ENCODE data around the gene CUX1. TPM values are rescaled to one million over a fixed set of nuclear protein-coding genes. Genes with fewer than 3 reads are reported as not detected.
A peak's percentile ranks its signal among the peaks of the same experiment; 100 is the strongest.

CUX1 gene
- total and polyA plus RNA-seq, 10 of the 15 experiments (the other 5 are each of a cell fraction or from before 2014, with no cell fraction given), result 6.1 to 48.6 (median 25.9) TPM

DNA sequence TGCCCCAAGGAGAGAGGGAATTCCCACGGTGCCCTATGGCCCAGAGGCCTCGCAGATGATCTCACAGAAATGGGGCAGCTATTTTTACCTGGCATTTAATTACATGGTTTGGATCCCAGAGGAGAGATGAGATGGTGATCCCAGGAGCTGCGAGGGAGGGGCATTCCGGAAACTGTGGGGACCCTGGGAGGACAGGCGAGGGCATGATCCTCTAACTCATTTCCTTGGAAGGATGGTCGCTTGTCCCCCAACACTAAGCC is 478.7 kb downstream of the CUX1 start:
- no TSS peak for BruUV-seq (replicated peaks)
- Histone ChIP-seq H3K36me3 (ENCODE audit: control insufficient read depth in 2 of 2, insufficient read depth in 2 of 2, low read length in 1 of 2) (peaks cover 1 to 5% of the 10 kb centered on the region in 2 experiments), H3K4me3 (no peak overlapping the region), H3K9ac (ENCODE audit: control insufficient read depth, insufficient read depth, low read length) (peak overlapping the region; percentile 22; the same call in 1 of the 2 replicates), H3K4me1 (ENCODE audit: control insufficient read depth, insufficient read depth, low read length) (peaks cover 61% of the 10 kb centered on the region), H3K79me2 (ENCODE audit: control insufficient read depth, insufficient read depth, low read length) (peaks cover 67% of the 10 kb centered on the region), H3K9me3 (replicated peaks; ENCODE audit: control insufficient read depth, insufficient read depth, low read length) (no peaks in the 10 kb centered on the region), H4K20me1 (ENCODE audit: control insufficient read depth, insufficient read depth) (no peaks in the 10 kb centered on the region; the same call in 1 of the 2 replicates), H3K4me2 (ENCODE audit: control insufficient read depth, insufficient read depth) (peak overlapping the region; percentile 13; the same call in 1 of the 2 replicates), H3K27ac (ENCODE audit: control insufficient read depth, insufficient read depth) (peak overlapping the region; percentile 24; the same call in 1 of the 2 replicates), H2AFZ (ENCODE audit: control insufficient read depth, low read depth, low read length) (no peak overlapping the region), H3K27me3 (replicated peaks in 1 of 2; ENCODE audit: control insufficient read depth in 2 of 2, insufficient read depth in 2 of 2, low read length in 1 of 2) (no peaks in the 10 kb centered on the region)
- RAD21 ChIA-PET (ENCODE audit: unreplicated experiment), result interaction anchor here (1.1 to 2.9 kb wide), 3 partner anchors 8 to 11 kb away, joined by 3 to 13 read pairs (median 6); no protein-coding TSS in a partner anchor
- TF ChIP-seq NFYA (IDR thresholded peaks at IDR 0.05; ENCODE audit: borderline replicate concordance, low read depth, low read length) (no peak), POLR2A (IDR thresholded peaks at IDR 0.05; ENCODE audit: low read depth, low read length) (0 out of 2 replicates have a peak, but pooled peaks have one; percentile 24)
- SMC1A ChIA-PET (ENCODE audit: uncharacterized antibody, unreplicated experiment), result interaction anchor here (0.8 to 1.4 kb wide), 4 partner anchors 11 to 97 kb away, joined by 3 to 4 read pairs (median 3); no protein-coding TSS in a partner anchor
- no peak for DNase-seq (ENCODE audit: low read depth, low spot score)
- CTCF ChIA-PET, result interaction anchor here (1.0 to 1.2 kb wide), 2 partner anchors 8 to 95 kb away, joined by 3 to 4 read pairs; no protein-coding TSS in a partner anchor
- no peak for ATAC-seq
- in situ Hi-C loops (cut with MboI) (no loop called here), intact Hi-C loops (cut with micrococcal nuclease; ENCODE audit: unreplicated experiment) (no loop called here)
- 59% methylated on average over 6 of the region's 6 CpGs for WGBS (ENCODE audit: insufficient coverage, insufficient replicate concordance, low lambda C conversion rate, missing lambda C conversion rate)
- POLR2A ChIA-PET, result interaction anchor here (0.7 to 2.3 kb wide), 3 partner anchors 9 to 42 kb away, joined by 3 to 9 read pairs (median 3); partner anchors contain the start of gene SH2B2
- no peak for FAIRE-seq

DNA sequence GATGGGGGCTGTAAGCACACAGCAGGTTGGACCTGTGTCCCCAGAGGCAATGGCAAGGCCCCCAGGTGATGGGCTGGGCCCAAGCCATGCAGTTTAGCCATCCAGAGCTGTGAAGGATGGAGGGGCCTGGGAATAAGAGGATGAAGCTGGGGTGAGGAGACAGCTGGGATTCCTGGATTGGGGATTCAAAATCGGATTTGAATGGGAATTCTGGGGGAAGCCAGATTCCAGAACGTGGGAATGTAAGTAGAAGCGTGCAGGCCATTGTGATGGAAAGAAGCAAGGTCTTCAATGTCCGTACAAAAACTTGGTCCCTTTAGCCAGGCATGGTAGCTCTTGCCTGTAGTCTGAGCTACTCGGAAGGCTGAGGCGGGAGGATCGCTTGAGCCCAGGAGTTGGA is 479.1 kb downstream of the CUX1 start:
- 82% methylated on average over 7 of the region's 7 CpGs for WGBS (ENCODE audit: insufficient coverage, insufficient replicate concordance, low lambda C conversion rate, missing lambda C conversion rate)
- H2AFZ ChIP-seq (ENCODE audit: control insufficient read depth, low read depth, low read length), result no peak overlapping the region
- no peak overlapping the region for H3K9ac ChIP-seq (ENCODE audit: control insufficient read depth, insufficient read depth, low read length)
- in situ Hi-C loops (cut with MboI) (no loop called here), intact Hi-C loops (cut with micrococcal nuclease; ENCODE audit: unreplicated experiment) (no loop called here)
- no TSS peak for BruUV-seq (replicated peaks)
- H4K20me1 ChIP-seq (ENCODE audit: control insufficient read depth, insufficient read depth), result no peaks in the 10 kb centered on the region; the same call in 1 of the 2 replicates
- peaks cover 64% of the 10 kb centered on the region for H3K79me2 ChIP-seq (ENCODE audit: control insufficient read depth, insufficient read depth, low read length)
- TF ChIP-seq GATAD2B (conservative IDR thresholded peaks at IDR 0.05; ENCODE audit: low read depth) (no peak), IKZF2 (IDR thresholded peaks at IDR 0.05) (peak; percentile 36 to 51), IKZF1 (conservative IDR thresholded peaks at IDR 0.05) (0 out of 2 replicates have a peak, but pooled peaks have one; percentile 43), CBX5 (IDR thresholded peaks at IDR 0.05; ENCODE audit: low read depth) (no peak), ZNF217 (IDR thresholded peaks at IDR 0.05) (no peak)
- TF ChIP-seq, protein P1, sequence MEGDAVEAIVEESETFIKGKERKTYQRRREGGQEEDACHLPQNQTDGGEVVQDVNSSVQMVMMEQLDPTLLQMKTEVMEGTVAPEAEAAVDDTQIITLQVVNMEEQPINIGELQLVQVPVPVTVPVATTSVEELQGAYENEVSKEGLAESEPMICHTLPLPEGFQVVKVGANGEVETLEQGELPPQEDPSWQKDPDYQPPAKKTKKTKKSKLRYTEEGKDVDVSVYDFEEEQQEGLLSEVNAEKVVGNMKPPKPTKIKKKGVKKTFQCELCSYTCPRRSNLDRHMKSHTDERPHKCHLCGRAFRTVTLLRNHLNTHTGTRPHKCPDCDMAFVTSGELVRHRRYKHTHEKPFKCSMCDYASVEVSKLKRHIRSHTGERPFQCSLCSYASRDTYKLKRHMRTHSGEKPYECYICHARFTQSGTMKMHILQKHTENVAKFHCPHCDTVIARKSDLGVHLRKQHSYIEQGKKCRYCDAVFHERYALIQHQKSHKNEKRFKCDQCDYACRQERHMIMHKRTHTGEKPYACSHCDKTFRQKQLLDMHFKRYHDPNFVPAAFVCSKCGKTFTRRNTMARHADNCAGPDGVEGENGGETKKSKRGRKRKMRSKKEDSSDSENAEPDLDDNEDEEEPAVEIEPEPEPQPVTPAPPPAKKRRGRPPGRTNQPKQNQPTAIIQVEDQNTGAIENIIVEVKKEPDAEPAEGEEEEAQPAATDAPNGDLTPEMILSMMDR (IDR thresholded peaks at IDR 0.05 in 2 of 3, conservative IDR thresholded peaks at IDR 0.05 in 1 of 3; ENCODE audit: control insufficient read depth in 2 of 3, extremely low read depth in 1 of 3, insufficient read depth in 1 of 3, low read depth in 3 of 3, low read length in 3 of 3), result no peak
- RAD21 ChIA-PET (ENCODE audit: unreplicated experiment), result interaction anchor here (1.1 to 2.9 kb wide), 3 partner anchors 9 to 12 kb away, joined by 3 to 13 read pairs (median 6); no protein-coding TSS in a partner anchor
- CTCF ChIA-PET, result interaction anchor here (1.0 to 1.2 kb wide), 2 partner anchors 9 to 95 kb away, joined by 3 to 4 read pairs; no protein-coding TSS in a partner anchor
- no peaks in the 10 kb centered on the region for H3K27me3 ChIP-seq (replicated peaks in 1 of 2; ENCODE audit: control insufficient read depth in 2 of 2, insufficient read depth in 2 of 2, low read length in 1 of 2)
- DNase-seq (ENCODE audit: low read depth, low spot score) (no peak), FAIRE-seq (no peak), ATAC-seq (no peak)
- H3K4me2 ChIP-seq (ENCODE audit: control insufficient read depth, insufficient read depth), result no peak overlapping the region
- H3K27ac ChIP-seq (ENCODE audit: control insufficient read depth, insufficient read depth), result no peak overlapping the region
- peaks cover 57% of the 10 kb centered on the region for H3K4me1 ChIP-seq (ENCODE audit: control insufficient read depth, insufficient read depth, low read length)
- POLR2A ChIA-PET, result interaction anchor here (1.0 to 2.3 kb wide), 2 partner anchors 10 kb away, joined by 3 to 9 read pairs; partner anchors contain the start of gene SH2B2
- SMC1A ChIA-PET (ENCODE audit: uncharacterized antibody, unreplicated experiment), result interaction anchor here (0.8 to 1.4 kb wide), 4 partner anchors 10 to 97 kb away, joined by 3 to 4 read pairs (median 3); no protein-coding TSS in a partner anchor
- H3K9me3 ChIP-seq (replicated peaks; ENCODE audit: control insufficient read depth, insufficient read depth, low read length), result no peaks in the 10 kb centered on the region
- H3K36me3 ChIP-seq (ENCODE audit: control insufficient read depth in 2 of 2, insufficient read depth in 2 of 2, low read length in 1 of 2), result peaks cover 1 to 5% of the 10 kb centered on the region in 2 experiments
- H3K4me3 ChIP-seq, result no peak overlapping the region
